ENCODE results near the gene KIAA0232. TPM values are rescaled to one million over a fixed set of nuclear protein-coding genes. Genes with fewer than 3 reads are reported as not detected.
A peak's percentile ranks its signal among the peaks of the same experiment; 100 is the strongest.

Gene KIAA0232
- total RNA-seq, 1 donor from 2014 or later: 15.9 TPM

GRCh38 chr4:6885953-6886557, 103.5 kb downstream of the KIAA0232 start:
- peak; percentile 50 to 87 for DNase-seq (ENCODE audit: low spot score in 2 of 2)
- Histone ChIP-seq H3K9me3 (no peaks in the 10 kb centered on the region), H3K27me3 (no peaks in the 10 kb centered on the region), H3K4me1 (peaks cover 2 to 14% of the 10 kb centered on the region in 2 donors), H3K36me3 (peaks cover 14 to 30% of the 10 kb centered on the region in 2 donors), H3K4me3 (peak overlapping the region in 1 of 2 donors; percentile 37), H3K27ac (peak overlapping the region; percentile 79 to 80)
- TF ChIP-seq CTCF (IDR thresholded peaks at IDR 0.05): peak in 1 of 3 experiments; percentile 33
- intact Hi-C loops (cut with DNase I): loop anchor here (2.0 to 10.0 kb wide), 2 partner anchors 23 to 241 kb away; partner anchors contain the start of genes MRFAP1 and TBC1D14

DNA sequence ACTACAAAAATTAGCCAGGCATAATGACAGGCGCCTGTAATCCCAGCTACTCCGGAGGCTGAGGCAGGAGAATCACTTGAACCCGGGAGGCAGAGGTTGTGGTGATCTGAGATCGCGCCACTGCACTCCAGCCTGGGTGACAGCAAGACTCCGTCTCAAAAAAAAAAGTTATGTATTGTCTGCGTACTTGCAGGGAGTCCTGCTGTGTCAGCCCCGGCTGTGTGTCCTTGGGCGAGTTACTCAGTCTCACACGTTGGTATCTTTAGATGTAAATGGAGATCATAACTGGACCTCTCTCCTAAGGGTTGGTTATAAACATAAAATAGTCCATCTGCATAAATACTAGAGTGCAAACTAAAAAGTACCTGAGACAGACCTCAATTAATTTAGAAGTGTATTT, 104.4 kb downstream of the KIAA0232 start:
- H3K4me1 ChIP-seq: peaks cover 2 to 14% of the 10 kb centered on the region in 2 donors
- peak overlapping the region in 1 of 2 donors; percentile 79 for H3K27ac ChIP-seq
- intact Hi-C loops (cut with DNase I): loop anchor here (2.0 to 10.0 kb wide), 2 partner anchors 22 to 242 kb away; partner anchors contain the start of genes MRFAP1 and TBC1D14
- no peak for TF ChIP-seq CTCF (IDR thresholded peaks at IDR 0.05)
- no peak overlapping the region for H3K4me3 ChIP-seq
- H3K9me3 ChIP-seq: no peaks in the 10 kb centered on the region
- DNase-seq (ENCODE audit: low spot score in 2 of 2): peak in 1 of 2 donors; percentile 35
- peaks cover 6 to 22% of the 10 kb centered on the region in 2 donors for H3K36me3 ChIP-seq
- no peaks in the 10 kb centered on the region for H3K27me3 ChIP-seq

GRCh38 chr4:6887591-6888371, 105.3 kb downstream of the KIAA0232 start:
- peaks cover 0 to 13% of the 10 kb centered on the region in 2 donors for H3K36me3 ChIP-seq
- no peaks in the 10 kb centered on the region for H3K27me3 ChIP-seq
- intact Hi-C loops (cut with DNase I): loop anchor here (2.0 to 10.0 kb wide), 2 partner anchors 21 to 243 kb away; partner anchors contain the start of genes MRFAP1 and TBC1D14
- TF ChIP-seq CTCF (IDR thresholded peaks at IDR 0.05): no peak
- H3K4me3 ChIP-seq: no peak overlapping the region
- H3K9me3 ChIP-seq: no peaks in the 10 kb centered on the region
- no peak overlapping the region for H3K27ac ChIP-seq
- peaks cover 2 to 14% of the 10 kb centered on the region in 2 donors for H3K4me1 ChIP-seq
- DNase-seq (ENCODE audit: low spot score in 2 of 2): peak in 1 of 2 donors; percentile 68

DNA sequence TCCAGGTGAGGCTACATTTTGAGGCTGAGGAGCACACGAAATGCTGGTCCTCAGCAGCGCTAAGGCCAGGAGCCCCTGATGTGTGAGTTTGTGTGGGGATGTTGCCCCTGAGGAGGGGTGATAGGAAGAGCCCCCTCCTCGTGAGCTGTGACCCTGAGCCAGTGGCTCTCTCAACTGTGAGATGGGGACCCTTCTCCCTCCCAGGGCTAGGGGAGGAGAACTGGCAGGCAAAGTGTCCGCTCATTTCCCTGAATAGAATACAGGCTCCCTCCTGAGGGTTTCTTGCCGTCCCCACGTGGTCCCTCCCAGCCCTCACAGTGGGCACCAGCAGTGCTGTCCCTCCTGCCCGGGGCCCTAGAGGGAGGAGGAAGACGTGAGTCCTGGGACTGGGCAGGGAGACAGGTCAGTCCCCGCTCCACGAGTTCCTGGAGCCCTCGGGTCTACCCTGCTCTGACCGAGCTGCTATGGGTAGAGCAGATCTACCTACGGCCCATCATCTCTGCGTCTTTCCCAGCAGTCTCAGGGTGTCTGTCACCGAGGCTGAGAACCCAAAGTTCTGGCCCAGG, 106.1 kb downstream of the KIAA0232 start:
- no peak overlapping the region for H3K27ac ChIP-seq

More for the DNA sequence above, 106.1 kb downstream of the KIAA0232 start:
- Histone ChIP-seq H3K4me3 (no peak overlapping the region), H3K9me3 (no peaks in the 10 kb centered on the region), H3K4me1 (peaks cover 2 to 14% of the 10 kb centered on the region in 2 donors), H3K36me3 (peaks cover 0 to 6% of the 10 kb centered on the region in 2 donors), H3K27me3 (no peaks in the 10 kb centered on the region)
- intact Hi-C loops (cut with DNase I): loop anchor here (10.0 kb wide), 1 partner anchor 244 kb away; the partner anchor contains the start of gene MRFAP1
- DNase-seq (ENCODE audit: low spot score in 2 of 2): peak in 1 of 2 donors; percentile 51
- TF ChIP-seq CTCF (IDR thresholded peaks at IDR 0.05): no peak
